Prostate gland (tissue), 2 donors: ENCODE data around the gene PTF1A.

ENCODE experiments used
- CTCF ChIP-seq, 4 experiments: fragments of 200-600 bp in 2 of 4; fragments of 450-650 bp in 2 of 4; sonication (generic) in 2 of 4; IDR thresholded peaks; 1 replicate in 3 of 4; 2 replicates in 1 of 4; pipeline ENCODE4 v1.5.1; 2016 to 2019; ENCODE audit warnings: antibody characterized with exemption in 4 of 4, mild to moderate bottlenecking in 2 of 4, moderate library complexity in 2 of 4
- POLR2A ChIP-seq: fragments of 450-650 bp; IDR thresholded peaks from one replicate; pipeline ENCODE4 v1.6.1; 2016; ENCODE audit warnings: antibody characterized with exemption, mild to moderate bottlenecking
- POLR2AphosphoS5 ChIP-seq: sonication (generic); formaldehyde crosslinking; IDR thresholded peaks from one replicate; pipeline ENCODE4 v1.6.1; 2017; ENCODE audit warnings: antibody characterized with exemption

- TF ChIP-seq CTCF (IDR thresholded peaks at IDR 0.05), result no peak
- TF ChIP-seq POLR2AphosphoS5, result no peak
- no peak for TF ChIP-seq POLR2A
Observed at GRCh38 chr10:23172429-23173213, 19.5 kb upstream of the PTF1A start.
